HUES6 (cell line): ENCODE measurements around the gene RMI2.
"Not testable (repeated sequence)": the region's sequence is repeated elsewhere in the genome, so short reads cannot be mapped to it uniquely, and the experiment has no call there.

Experiments used
- H3K27ac ChIP-seq: 2 replicates; pipeline ENCODE4 v1.7.0; 2013; ENCODE audit warnings: low read depth, mild to moderate bottlenecking, low read length, inconsistent platforms
- H3K27me3 ChIP-seq: 2 replicates; pipeline ENCODE4 v1.6.1; 2013; ENCODE audit warnings: low read length; ENCODE audit not compliant: control insufficient read depth, insufficient read depth
- H3K36me3 ChIP-seq: 2 replicates; pipeline ENCODE4 v1.6.1; 2013; ENCODE audit warnings: low read length; ENCODE audit not compliant: control insufficient read depth, insufficient read depth
- H3K4me1 ChIP-seq: 2 replicates; pipeline ENCODE4 v1.6.1; 2013; ENCODE audit warnings: low read length; ENCODE audit not compliant: control insufficient read depth, insufficient read depth
- H3K4me3 ChIP-seq: 2 replicates; pipeline ENCODE4 v1.5.1; 2013; ENCODE audit warnings: low read depth, low read length
- H3K9ac ChIP-seq: one replicate; pipeline ENCODE4 v1.6.1; 2013; ENCODE audit warnings: mild to moderate bottlenecking, low read length
- H3K9me3 ChIP-seq: 2 replicates; pipeline ENCODE4 v1.6.1; 2013; ENCODE audit warnings: low read depth, low read length; ENCODE audit not compliant: control insufficient read depth, insufficient read depth

Gene RMI2

GRCh38 chr16:11345040-11345862 lies at the start of gene RMI2:
RMI2 (plus strand) TSS chr16:11345459; CDS start chr16:11345472, 13 bp downstream.
- H3K27me3 ChIP-seq: no peaks in the 10 kb centered on the region
- peaks cover 41% of the 10 kb centered on the region for H3K4me1 ChIP-seq
- H3K4me3 ChIP-seq: peak within 1 kb of the TSS; percentile 67
- no peaks in the 10 kb centered on the region for H3K9me3 ChIP-seq
- H3K36me3 ChIP-seq: peaks cover 3% of the 10 kb centered on the region; the same call in 1 of the 2 replicates
- no peak within 1 kb of the TSS for H3K27ac ChIP-seq
- H3K9ac ChIP-seq: peak within 1 kb of the TSS; percentile 78

GRCh38 chr16:11295672-11296071 lies 49.6 kb upstream of the RMI2 start:
- H3K9ac ChIP-seq: no peak overlapping the region
- no peak overlapping the region for H3K4me3 ChIP-seq
- no peak overlapping the region for H3K27ac ChIP-seq
- no peaks in the 10 kb centered on the region for H3K27me3 ChIP-seq
- H3K4me1 ChIP-seq: peaks cover 33% of the 10 kb centered on the region
- H3K9me3 ChIP-seq: no peaks in the 10 kb centered on the region
- no peaks in the 10 kb centered on the region for H3K36me3 ChIP-seq

DNA sequence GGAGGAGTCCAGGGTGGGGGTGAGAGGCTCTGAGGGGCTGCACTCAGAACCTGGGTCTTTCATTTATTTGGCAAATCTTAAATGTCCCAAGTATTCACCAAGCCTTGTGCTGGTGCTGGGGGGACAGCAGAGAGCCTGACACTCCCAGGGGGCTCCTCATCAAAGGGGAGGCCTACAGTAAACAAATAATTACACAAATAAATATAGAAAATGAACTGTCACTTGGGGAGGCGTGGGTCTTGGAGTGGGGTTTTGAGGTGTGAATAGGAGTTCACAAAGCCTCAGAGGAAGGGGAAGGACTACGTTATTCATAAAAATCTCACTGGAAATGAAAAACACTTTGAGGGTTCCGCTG lies 48.9 kb upstream of the RMI2 start:
- Histone ChIP-seq H3K27me3 (no peaks in the 10 kb centered on the region), H3K4me1 (peaks cover 27% of the 10 kb centered on the region), H3K9me3 (no peaks in the 10 kb centered on the region), H3K4me3 (no peak overlapping the region), H3K36me3 (no peaks in the 10 kb centered on the region), H3K9ac (no peak overlapping the region), H3K27ac (no peak overlapping the region)

GRCh38 chr16:11296706-11297491 lies 48.4 kb upstream of the RMI2 start:
- Histone ChIP-seq H3K9me3 (no peaks in the 10 kb centered on the region), H3K27me3 (no peaks in the 10 kb centered on the region), H3K27ac (no peak overlapping the region), H3K9ac (no peak overlapping the region), H3K4me3 (no peak overlapping the region), H3K36me3 (no peaks in the 10 kb centered on the region), H3K4me1 (peaks cover 23% of the 10 kb centered on the region)

DNA sequence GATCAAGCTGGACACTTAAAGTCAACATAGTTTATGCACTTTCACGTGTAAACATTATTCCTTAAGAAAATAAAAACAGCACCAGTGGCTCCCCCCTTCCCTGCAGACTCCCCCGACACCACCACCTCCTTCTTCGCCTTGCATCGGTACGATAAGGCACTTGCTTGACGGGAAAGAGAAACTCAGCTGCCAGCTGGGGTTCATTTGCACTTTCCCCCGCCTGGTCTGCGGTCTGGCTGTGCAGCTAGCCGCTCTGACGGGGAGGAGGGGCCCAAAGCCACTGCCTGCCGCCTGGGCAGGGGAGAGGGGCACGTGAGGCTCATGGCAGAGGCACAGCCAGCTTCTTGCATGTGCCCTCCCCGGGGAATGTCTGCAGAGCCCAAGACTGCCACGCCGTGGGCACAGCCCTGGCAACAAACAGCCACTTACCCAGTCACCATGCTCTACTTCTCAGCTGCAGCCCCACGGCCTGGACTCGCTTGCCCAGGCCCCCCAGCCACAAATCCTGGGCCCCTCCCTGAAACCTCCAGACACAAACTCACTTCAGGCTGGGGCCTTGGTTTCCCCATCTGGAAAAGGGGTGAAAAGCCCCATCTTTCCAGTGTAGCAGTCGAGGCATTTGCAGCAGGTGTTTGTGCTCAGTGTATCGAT lies 47.6 kb upstream of the RMI2 start:
- Histone ChIP-seq H3K9ac (no peak overlapping the region), H3K4me1 (peaks cover 23% of the 10 kb centered on the region), H3K27me3 (no peaks in the 10 kb centered on the region), H3K36me3 (no peaks in the 10 kb centered on the region), H3K27ac (no peak overlapping the region), H3K4me3 (no peak overlapping the region), H3K9me3 (no peaks in the 10 kb centered on the region)

DNA sequence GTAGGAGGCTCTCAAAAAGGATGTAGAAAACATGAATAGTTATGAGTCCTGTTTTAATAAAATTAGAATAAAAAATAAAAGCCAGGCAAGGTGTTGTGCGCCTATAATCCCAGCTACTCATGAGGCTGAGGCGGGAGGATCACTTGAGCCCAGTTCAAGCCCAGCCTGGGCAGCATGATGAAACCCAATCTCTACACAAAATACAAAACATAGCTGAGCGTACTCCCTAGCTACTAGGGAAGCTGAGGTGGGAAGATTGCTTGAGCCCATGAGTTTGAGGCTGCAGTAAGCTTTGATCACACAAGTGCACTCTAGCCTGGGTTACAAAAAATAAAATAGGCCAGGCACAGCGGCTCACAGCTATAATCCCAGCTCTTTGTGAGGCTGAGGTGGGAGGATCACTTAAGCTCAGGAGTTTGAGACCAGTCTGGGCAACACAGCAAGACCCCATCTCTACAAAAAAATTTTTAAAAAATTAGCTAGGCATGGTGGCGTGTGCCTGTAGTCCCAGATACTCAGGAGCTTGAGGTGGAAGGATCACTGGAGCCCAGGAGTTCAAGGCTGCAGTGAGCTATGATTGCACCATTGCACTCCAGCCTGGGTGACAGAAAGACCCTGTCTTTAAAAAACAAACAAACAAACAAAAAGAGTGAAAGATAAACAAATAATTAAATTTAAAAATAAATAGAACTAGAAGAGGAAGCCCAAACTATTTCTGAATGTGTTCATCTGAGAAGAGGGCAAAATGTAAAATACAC lies 46.9 kb upstream of the RMI2 start:
- Histone ChIP-seq H3K9ac (no peak overlapping the region), H3K4me1 (peaks cover 21% of the 10 kb centered on the region), H3K36me3 (no peaks in the 10 kb centered on the region), H3K4me3 (no peak overlapping the region), H3K27ac (no peak overlapping the region), H3K27me3 (no peaks in the 10 kb centered on the region), H3K9me3 (no peaks in the 10 kb centered on the region)

DNA sequence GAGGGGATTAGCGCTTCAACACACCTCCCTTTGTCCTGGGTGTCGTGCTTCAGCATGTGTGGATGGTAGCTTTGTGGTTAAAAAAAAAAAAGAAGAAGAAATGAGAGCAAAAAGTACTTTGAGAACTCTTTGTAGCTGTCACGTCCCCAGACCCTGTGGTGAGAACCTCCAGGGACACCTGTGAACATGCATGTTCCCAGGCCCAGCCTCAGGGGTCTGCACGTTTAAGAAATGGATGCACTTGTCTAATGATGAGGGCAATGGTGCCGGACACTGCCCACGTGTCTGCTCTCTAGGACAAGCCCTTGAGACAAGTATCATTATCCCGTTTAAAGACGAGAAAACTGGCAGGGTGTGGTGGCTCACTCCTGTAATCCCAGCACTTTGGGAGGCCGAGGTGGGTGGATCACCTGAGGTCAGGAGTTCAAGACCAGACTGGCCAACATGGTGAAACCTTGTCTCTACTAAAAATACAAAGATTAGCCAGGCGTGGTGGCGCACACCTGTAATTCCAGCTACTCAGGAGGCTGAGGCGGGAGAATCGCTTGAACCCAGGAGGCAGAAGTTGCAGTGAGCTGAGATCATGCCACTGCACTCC lies 46.2 kb upstream of the RMI2 start:
- H3K9ac ChIP-seq, H3K36me3 ChIP-seq, H3K4me3 ChIP-seq, H3K27ac ChIP-seq, H3K27me3 ChIP-seq, H3K9me3 ChIP-seq: not testable (repeated sequence)
- peaks cover 21% of the 10 kb centered on the region for H3K4me1 ChIP-seq

DNA sequence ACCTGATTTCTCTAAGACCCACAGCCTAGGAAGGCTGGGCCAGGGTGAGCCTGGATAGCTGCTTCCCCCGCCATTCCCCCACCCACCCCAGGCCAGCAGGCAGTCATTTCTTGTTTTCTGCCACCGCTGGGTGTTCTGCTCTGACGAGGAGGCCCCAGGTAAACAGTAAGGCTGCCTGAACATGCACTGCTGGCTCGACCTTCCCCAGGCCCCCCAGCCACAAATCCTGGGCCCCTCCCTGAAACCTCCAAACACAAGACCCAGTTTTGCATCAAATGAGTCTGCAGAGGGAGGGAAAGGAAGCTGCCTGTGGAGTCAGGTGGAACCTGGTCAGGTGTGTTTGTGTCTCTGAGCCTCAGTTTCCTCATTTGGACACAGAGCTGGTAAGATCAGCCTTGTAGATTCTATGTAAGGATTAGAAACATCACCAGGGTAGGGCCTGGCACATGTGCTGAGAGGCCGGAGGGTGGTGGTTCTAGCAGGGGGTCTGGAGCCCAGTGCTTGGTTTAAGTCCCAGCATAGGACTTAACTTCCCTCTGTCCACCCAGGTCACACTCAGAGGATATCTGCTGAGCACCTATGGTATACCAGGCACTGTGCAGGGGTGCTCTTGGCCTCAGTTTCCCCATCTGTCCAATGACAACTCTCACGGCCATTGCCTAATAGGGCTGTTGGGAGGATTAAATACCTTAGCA lies 45.2 kb upstream of the RMI2 start:
- peaks cover 21% of the 10 kb centered on the region for H3K4me1 ChIP-seq
- no peak overlapping the region for H3K9ac ChIP-seq
- no peak overlapping the region for H3K4me3 ChIP-seq
- no peaks in the 10 kb centered on the region for H3K9me3 ChIP-seq
- no peak overlapping the region for H3K27ac ChIP-seq
- no peaks in the 10 kb centered on the region for H3K36me3 ChIP-seq
- no peaks in the 10 kb centered on the region for H3K27me3 ChIP-seq

DNA sequence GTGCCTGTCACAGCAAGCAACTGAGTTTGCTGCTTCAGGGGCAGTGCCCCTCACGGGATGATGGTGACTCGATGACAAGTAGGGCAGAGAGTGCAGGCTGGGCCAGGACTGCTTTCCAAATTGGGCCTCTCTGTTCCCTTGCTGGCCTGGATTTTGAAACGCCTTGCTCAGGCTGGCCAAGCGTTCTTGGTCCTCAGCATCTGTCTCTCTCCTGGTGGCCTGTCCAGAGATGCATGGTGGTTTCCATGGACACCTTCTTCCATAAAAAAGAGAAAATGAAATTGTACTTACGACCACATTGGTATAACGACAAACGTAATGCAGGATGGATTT lies 44.7 kb upstream of the RMI2 start:
- H3K27me3 ChIP-seq: no peaks in the 10 kb centered on the region
- H3K27ac ChIP-seq: no peak overlapping the region
- peaks cover 21% of the 10 kb centered on the region for H3K4me1 ChIP-seq

More for the DNA sequence above, 44.7 kb upstream of the RMI2 start:
- H3K4me3 ChIP-seq: no peak overlapping the region
- H3K36me3 ChIP-seq: no peaks in the 10 kb centered on the region
- H3K9me3 ChIP-seq: no peaks in the 10 kb centered on the region
- no peak overlapping the region for H3K9ac ChIP-seq
